HCEC 1CT (cell line): ENCODE measurements around the gene PIGC.

Experiments
- DNase-seq: peaks from one replicate; pipeline ENCODE4 v3.0.0-alpha.2; 2017

PIGC gene

DNA sequence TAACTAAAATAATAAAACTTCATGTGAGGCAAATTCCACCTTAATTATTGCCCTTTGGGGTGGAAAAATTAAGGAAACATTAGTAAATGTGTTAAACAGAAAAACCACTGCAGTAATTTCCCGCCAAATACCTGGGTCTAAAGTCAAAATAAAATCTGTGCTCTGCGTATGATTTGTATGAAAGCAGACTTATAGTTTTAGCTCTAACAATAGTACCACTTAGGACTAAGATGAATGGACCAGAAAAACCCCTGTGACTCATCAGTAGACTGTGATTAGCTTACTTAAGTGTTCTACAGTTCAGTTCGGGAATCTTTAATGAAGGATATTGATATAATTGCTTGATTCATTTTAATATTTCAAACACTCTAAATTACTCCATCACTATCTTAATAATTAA lies 46.6 kb downstream of the PIGC start:
- DNase-seq: no peak

DNA sequence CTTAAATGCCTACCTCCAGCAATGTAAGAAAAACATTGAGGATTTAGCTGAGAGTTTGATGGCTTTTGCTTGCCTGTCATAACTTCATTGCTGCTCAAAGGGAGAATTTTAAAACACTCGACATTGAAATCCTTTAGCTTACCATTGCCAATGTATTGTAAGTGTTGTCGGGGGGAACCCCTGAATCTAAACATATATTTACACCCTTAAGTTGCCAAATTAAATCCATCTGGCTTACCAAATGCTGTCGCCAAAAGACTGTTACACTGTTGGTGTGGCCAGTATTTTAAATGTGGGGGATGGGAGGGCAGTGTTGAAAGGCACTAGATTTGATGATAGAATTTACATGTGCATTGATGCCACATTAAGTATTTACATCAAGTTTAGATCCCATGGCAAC lies 48.3 kb downstream of the PIGC start:
- no peak for DNase-seq

DNA sequence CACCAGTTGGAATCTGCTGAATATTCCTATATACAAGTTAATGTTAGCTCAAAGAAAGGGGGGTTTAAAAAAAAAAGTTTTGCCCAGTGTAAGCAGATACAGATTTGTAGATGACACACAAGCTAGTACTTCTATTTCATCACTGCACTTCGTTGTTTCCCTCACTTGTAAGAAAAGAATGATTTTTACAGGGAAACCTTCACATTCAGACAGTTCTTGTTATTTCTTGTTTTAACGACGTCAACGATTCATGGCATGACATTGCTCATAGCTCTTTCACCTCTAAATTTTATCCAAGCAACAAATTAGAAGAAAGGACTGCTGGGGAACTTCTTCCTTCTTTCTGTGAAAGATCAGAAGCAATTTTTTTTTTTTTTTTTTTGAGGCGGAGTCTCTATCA lies 49.1 kb downstream of the PIGC start:
- DNase-seq: no peak

DNA sequence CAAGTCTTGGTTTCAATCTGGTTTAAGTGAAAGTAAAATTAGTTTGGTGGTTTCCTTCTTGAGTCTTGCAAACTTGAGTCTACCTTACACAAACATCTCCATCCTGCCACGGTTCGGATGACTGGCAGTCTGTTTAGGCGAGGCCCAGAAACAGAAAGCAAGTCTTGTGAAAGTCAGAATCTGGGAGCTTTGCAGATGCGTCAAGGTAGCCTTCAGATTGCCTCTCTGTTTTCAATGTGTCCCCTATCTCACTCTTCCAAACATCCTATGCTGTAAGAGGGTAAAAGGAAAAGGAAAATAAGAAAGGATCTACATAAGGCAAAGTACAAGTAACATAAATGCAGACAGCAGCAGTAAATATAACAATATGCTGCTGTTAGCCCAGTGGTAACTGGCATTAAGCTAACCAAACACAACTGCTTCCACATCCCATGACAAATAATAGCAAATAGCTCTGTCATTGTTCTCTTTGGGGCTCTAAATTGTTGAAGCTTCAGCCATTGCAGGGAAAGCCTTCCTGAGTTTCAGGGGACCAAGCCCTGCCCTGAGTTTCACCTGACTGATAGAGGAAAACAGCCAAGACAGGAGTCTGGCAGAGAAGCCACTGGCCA lies 49.6 kb downstream of the PIGC start:
- no peak for DNase-seq

DNA sequence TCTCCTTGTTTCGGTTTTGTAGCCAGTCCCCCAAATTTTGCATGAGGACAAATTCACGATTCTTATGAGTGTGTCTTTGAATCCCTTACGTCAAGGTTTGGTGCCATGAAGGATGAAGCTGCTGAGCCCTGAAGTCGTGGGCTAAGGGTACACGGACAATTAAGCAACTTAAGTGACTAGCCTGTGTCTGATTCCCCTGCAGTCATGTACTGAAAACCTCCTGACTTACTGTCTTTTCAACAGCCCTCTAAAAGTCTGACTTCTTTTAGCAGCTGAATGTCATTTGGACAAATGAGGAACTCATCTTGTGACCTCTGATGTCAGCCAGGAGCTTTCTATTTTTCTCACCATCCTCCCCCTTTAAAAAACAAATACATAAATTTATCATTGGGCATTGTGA lies 50.5 kb downstream of the PIGC start:
- DNase-seq: no peak

DNA sequence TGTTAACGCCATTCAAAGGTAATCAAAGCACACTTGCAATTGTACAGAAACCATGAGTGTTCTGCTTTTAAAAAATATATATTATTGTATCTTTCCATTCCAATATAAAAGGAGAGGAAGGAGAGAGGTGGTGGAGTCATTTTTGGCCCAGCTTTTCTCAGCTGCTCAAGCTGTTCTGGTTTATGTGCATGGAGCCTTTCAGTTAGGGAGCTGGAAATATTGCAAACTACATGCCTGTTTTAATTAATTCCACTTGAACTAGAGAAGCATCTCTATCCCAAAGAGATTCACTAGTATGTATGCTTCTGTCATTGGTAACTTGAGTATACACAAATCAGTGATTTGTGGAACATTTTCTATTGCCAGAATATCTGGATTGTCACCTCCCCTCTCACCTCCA lies 51.9 kb downstream of the PIGC start:
- no peak for DNase-seq
